ENCODE measurements around the gene CHRM5.
"Not testable (repeated sequence)": the region's sequence is repeated elsewhere in the genome, so short reads cannot be mapped to it uniquely, and the experiment has no call there.

Gene CHRM5

GRCh38 chr15:33987444-33987843 is 19.1 kb downstream of the CHRM5 start:
- H3K4me3 ChIP-seq (ENCODE audit: low read depth in 1 of 2, low read length in 1 of 2) = no peak overlapping the region
- H3K4me1 ChIP-seq (ENCODE audit: control insufficient read depth in 1 of 2, insufficient read depth in 1 of 2, low read depth in 1 of 2, low read length in 1 of 2) = no peaks in the 10 kb centered on the region
- H3K27ac ChIP-seq = no peak overlapping the region
- no peaks in the 10 kb centered on the region for H3K27me3 ChIP-seq
- TF ChIP-seq, protein P1, sequence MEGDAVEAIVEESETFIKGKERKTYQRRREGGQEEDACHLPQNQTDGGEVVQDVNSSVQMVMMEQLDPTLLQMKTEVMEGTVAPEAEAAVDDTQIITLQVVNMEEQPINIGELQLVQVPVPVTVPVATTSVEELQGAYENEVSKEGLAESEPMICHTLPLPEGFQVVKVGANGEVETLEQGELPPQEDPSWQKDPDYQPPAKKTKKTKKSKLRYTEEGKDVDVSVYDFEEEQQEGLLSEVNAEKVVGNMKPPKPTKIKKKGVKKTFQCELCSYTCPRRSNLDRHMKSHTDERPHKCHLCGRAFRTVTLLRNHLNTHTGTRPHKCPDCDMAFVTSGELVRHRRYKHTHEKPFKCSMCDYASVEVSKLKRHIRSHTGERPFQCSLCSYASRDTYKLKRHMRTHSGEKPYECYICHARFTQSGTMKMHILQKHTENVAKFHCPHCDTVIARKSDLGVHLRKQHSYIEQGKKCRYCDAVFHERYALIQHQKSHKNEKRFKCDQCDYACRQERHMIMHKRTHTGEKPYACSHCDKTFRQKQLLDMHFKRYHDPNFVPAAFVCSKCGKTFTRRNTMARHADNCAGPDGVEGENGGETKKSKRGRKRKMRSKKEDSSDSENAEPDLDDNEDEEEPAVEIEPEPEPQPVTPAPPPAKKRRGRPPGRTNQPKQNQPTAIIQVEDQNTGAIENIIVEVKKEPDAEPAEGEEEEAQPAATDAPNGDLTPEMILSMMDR (IDR thresholded peaks at IDR 0.05) = no peak
- no peaks in the 10 kb centered on the region for H3K36me3 ChIP-seq
- H3K9me3 ChIP-seq = no peaks in the 10 kb centered on the region

DNA sequence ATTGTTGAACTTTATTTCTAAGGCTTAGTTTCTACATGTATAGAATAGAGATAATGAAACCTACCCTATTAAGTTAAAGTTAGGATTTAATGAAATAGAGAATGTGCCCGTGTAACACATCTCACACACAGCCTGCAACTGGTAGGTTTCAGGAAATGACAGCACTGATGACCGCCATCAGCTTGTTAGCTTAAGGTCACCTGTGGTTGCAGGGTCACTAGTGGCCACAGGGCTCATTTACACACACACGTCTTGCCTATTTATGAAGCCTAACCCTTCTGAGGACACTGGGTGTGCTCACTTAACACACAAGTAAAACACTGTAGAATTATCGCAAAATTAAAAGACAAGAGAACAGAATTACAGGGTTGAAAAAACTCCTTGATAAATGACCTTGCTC is 20.1 kb downstream of the CHRM5 start:
- Histone ChIP-seq H3K4me1 (ENCODE audit: control insufficient read depth in 1 of 2, insufficient read depth in 1 of 2, low read depth in 1 of 2, low read length in 1 of 2) (no peaks in the 10 kb centered on the region), H3K27ac (no peak overlapping the region), H3K4me3 (ENCODE audit: low read depth in 1 of 2, low read length in 1 of 2) (no peak overlapping the region), H3K9me3 (no peaks in the 10 kb centered on the region), H3K36me3 (no peaks in the 10 kb centered on the region), H3K27me3 (no peaks in the 10 kb centered on the region)
- TF ChIP-seq, protein P1 (IDR thresholded peaks at IDR 0.05) = no peak

GRCh38 chr15:33994005-33994615 is 25.8 kb downstream of the CHRM5 start:
- Histone ChIP-seq H3K9me3 (no peaks in the 10 kb centered on the region), H3K27ac (no peak overlapping the region), H3K27me3 (no peaks in the 10 kb centered on the region), H3K4me1 (ENCODE audit: control insufficient read depth in 1 of 2, insufficient read depth in 1 of 2, low read depth in 1 of 2, low read length in 1 of 2) (no peaks in the 10 kb centered on the region), H3K4me3 (ENCODE audit: low read depth in 1 of 2, low read length in 1 of 2) (no peak overlapping the region), H3K36me3 (no peaks in the 10 kb centered on the region)
- TF ChIP-seq, protein P1 (IDR thresholded peaks at IDR 0.05) = no peak

GRCh38 chr15:33995666-33996065 is 27.4 kb downstream of the CHRM5 start:
- H3K36me3 ChIP-seq, H3K9me3 ChIP-seq, H3K27me3 ChIP-seq: not testable (repeated sequence)

GRCh38 chr15:34001536-34001935 is 33.2 kb downstream of the CHRM5 start:
- Histone ChIP-seq H3K4me3 (ENCODE audit: low read depth in 1 of 2, low read length in 1 of 2) (no peak overlapping the region), H3K27ac (no peak overlapping the region), H3K9me3 (no peaks in the 10 kb centered on the region), H3K4me1 (ENCODE audit: control insufficient read depth in 1 of 2, insufficient read depth in 1 of 2, low read depth in 1 of 2, low read length in 1 of 2) (no peaks in the 10 kb centered on the region), H3K27me3 (no peaks in the 10 kb centered on the region), H3K36me3 (no peaks in the 10 kb centered on the region)
- TF ChIP-seq, protein P1 (IDR thresholded peaks at IDR 0.05) = no peak

More at GRCh38 chr15:33995666-33996065, 27.4 kb downstream of the CHRM5 start:
- H3K4me3 ChIP-seq (ENCODE audit: low read depth in 1 of 2, low read length in 1 of 2); H3K4me1 ChIP-seq (ENCODE audit: control insufficient read depth in 1 of 2, insufficient read depth in 1 of 2, low read depth in 1 of 2, low read length in 1 of 2); H3K27ac ChIP-seq: not testable (repeated sequence)

GRCh38 chr15:34006381-34006780 is 38.1 kb downstream of the CHRM5 start:
- Histone ChIP-seq H3K9me3 (no peaks in the 10 kb centered on the region), H3K4me3 (ENCODE audit: low read depth in 1 of 2, low read length in 1 of 2) (no peak overlapping the region), H3K4me1 (ENCODE audit: control insufficient read depth in 1 of 2, insufficient read depth in 1 of 2, low read depth in 1 of 2, low read length in 1 of 2) (no peaks in the 10 kb centered on the region), H3K27ac (no peak overlapping the region), H3K36me3 (no peaks in the 10 kb centered on the region), H3K27me3 (no peaks in the 10 kb centered on the region)
- TF ChIP-seq, protein P1 (IDR thresholded peaks at IDR 0.05) = no peak

All from neutrophil (primary cell).